Caco-2 (cell line): ENCODE results near the gene IKZF1. TPM values are rescaled to one million over a fixed set of nuclear protein-coding genes. Genes with fewer than 3 reads are reported as not detected.

Experiments used
- BruUV-seq: library from RNA; stranded (reverse); fragments of 400-500 nt; replicated peaks from 2 replicates; lab custom pipeline; 2021; lab: Mats Ljungman, UMichigan
- CTCF ChIA-PET: fragments of 300-600 bp; sonication (Branson Sonifier 250); formaldehyde crosslinking; loops from one replicate; lab custom pipeline; 2022; ENCODE audit warnings: antibody characterized with exemption; lab: Charles Lee
- POLR2A ChIA-PET: fragments of 300-600 bp; sonication (Branson Sonifier 250); formaldehyde crosslinking; loops from one replicate; lab custom pipeline; 2022; ENCODE audit warnings: antibody characterized with exemption; lab: Charles Lee
- DNase-seq, 2 experiments: peaks; one replicate each; pipeline versions ENCODE4 v3.0.0 to v3.0.0-alpha.2; 2020 to 2022
- H3K27me3 ChIP-seq: replicated peaks from 2 replicates; pipeline ENCODE4 v1.6.0; 2011; ENCODE audit warnings: low read length; ENCODE audit not compliant: control insufficient read depth, insufficient read depth
- H3K36me3 ChIP-seq: 2 replicates; pipeline ENCODE4 v1.5.1; 2011; ENCODE audit warnings: low read length; ENCODE audit not compliant: control insufficient read depth, insufficient read depth
- H3K4me1 ChIP-seq: fragments of 250-450 bp; sonication (Bioruptor Pico); 2 replicates; pipeline ENCODE4 v1.5.1; 2020; ENCODE audit warnings: mild to moderate bottlenecking
- H3K4me3 ChIP-seq: 2 replicates; pipeline ENCODE4 v1.5.1; 2011; ENCODE audit warnings: low read depth, mild to moderate bottlenecking, control low read depth, low read length
- H3K9me3 ChIP-seq: fragments of 250-450 bp; sonication (Bioruptor Pico); 2 replicates; pipeline ENCODE4 v1.5.1; 2020; ENCODE audit warnings: mild to moderate bottlenecking, moderate library complexity
- H3K27ac Mint-ChIP-seq: one replicate; pipeline ENCODE4 v1.8.0; 2022; ENCODE audit warnings: mixed read lengths; ENCODE audit not compliant: unreplicated experiment
- H3K27me3 Mint-ChIP-seq: one replicate; pipeline ENCODE4 v1.8.0; 2022; ENCODE audit warnings: mixed read lengths; ENCODE audit not compliant: insufficient read depth, unreplicated experiment
- H3K36me3 Mint-ChIP-seq: one replicate; pipeline ENCODE4 v1.8.0; 2022; ENCODE audit warnings: mild to moderate bottlenecking, mixed read lengths; ENCODE audit not compliant: insufficient read depth, unreplicated experiment
- H3K4me1 Mint-ChIP-seq: one replicate; pipeline ENCODE4 v1.8.0; 2022; ENCODE audit warnings: low read depth, mixed read lengths; ENCODE audit not compliant: unreplicated experiment
- H3K4me3 Mint-ChIP-seq: one replicate; pipeline ENCODE4 v1.8.0; 2022; ENCODE audit warnings: mild to moderate bottlenecking, moderate library complexity, mixed read lengths; ENCODE audit not compliant: unreplicated experiment
- H3K9me3 Mint-ChIP-seq: one replicate; pipeline ENCODE4 v1.8.0; 2022; ENCODE audit warnings: mixed read lengths; ENCODE audit not compliant: unreplicated experiment
- CTCF ChIP-seq, 2 experiments: fragments of 200-600 bp in 1 of 2; IDR thresholded peaks; 1 replicate in 1 of 2; 2 replicates in 1 of 2; pipeline versions ENCODE4 v1.5.1 to v1.8.0; 2011 to 2022; ENCODE audit warnings: antibody characterized with exemption in 1 of 2, control low read depth in 1 of 2, inconsistent platforms in 1 of 2, low read depth in 1 of 2, low read length in 1 of 2, mild to moderate bottlenecking in 1 of 2, moderate library complexity in 1 of 2; ENCODE audit not compliant: insufficient read depth in 1 of 2, severe bottlenecking in 1 of 2, unreplicated experiment in 1 of 2
- intact Hi-C: fragments of 100-400 bp; cut with micrococcal nuclease; formaldehyde crosslinking; loops from one replicate; pipeline ENCODE4 v1.10.0; 2022; ENCODE audit not compliant: unreplicated experiment
- total RNA-seq: library from RNA; stranded (reverse); gene quantifications from 2 replicates; pipeline ENCODE4 v1.2.3, GENCODE V29; 2022

The IKZF1 gene
- total RNA-seq, 1 experiment from 2014 or later = not detected

- H3K27me3 Mint-ChIP-seq = peaks cover 22% of the 10 kb centered on the region
- DNase-seq = no peak
- H3K4me3 Mint-ChIP-seq = no peak overlapping the region
- ChIA-PET POLR2A (no interaction called here), CTCF (no interaction called here)
- no peaks in the 10 kb centered on the region for H3K27me3 ChIP-seq
- intact Hi-C loops = no loop called here
- no peaks in the 10 kb centered on the region for H3K36me3 ChIP-seq
- BruUV-seq = no TSS peak
- no peaks in the 10 kb centered on the region for H3K9me3 Mint-ChIP-seq
- TF ChIP-seq CTCF (IDR thresholded peaks at IDR 0.05; ENCODE audit: insufficient read depth in 1 of 2, low read depth in 1 of 2, low read length in 1 of 2, severe bottlenecking in 1 of 2, unreplicated experiment in 1 of 2) = no peak
- no peak overlapping the region for H3K27ac Mint-ChIP-seq
- no peaks in the 10 kb centered on the region for H3K4me1 Mint-ChIP-seq
- H3K4me3 ChIP-seq = no peak overlapping the region
- no peaks in the 10 kb centered on the region for H3K36me3 Mint-ChIP-seq
- H3K9me3 ChIP-seq = no peaks in the 10 kb centered on the region
- no peaks in the 10 kb centered on the region for H3K4me1 ChIP-seq
These were observed 52.4 kb downstream of the IKZF1 start for GRCh38 chr7:50356945-50357268.

- H3K27me3 ChIP-seq = no peaks in the 10 kb centered on the region
- Mint-ChIP-seq H3K36me3 (no peaks in the 10 kb centered on the region), H3K4me1 (no peaks in the 10 kb centered on the region), H3K27me3 (peaks cover 21% of the 10 kb centered on the region), H3K27ac (no peak overlapping the region), H3K9me3 (no peaks in the 10 kb centered on the region), H3K4me3 (no peak overlapping the region)
- BruUV-seq = no TSS peak
- intact Hi-C loops = no loop called here
- H3K4me3 ChIP-seq = no peak overlapping the region
- ChIA-PET POLR2A (no interaction called here), CTCF (interaction anchor here (0.6 kb wide), 1 partner anchor 212 kb away, joined by 5 read pairs; no protein-coding TSS in a partner anchor)
- no peaks in the 10 kb centered on the region for H3K9me3 ChIP-seq
- no peak for TF ChIP-seq CTCF (IDR thresholded peaks at IDR 0.05; ENCODE audit: insufficient read depth in 1 of 2, low read depth in 1 of 2, low read length in 1 of 2, severe bottlenecking in 1 of 2, unreplicated experiment in 1 of 2)
- no peaks in the 10 kb centered on the region for H3K36me3 ChIP-seq
- no peak for DNase-seq
- no peaks in the 10 kb centered on the region for H3K4me1 ChIP-seq
These were observed 52.9 kb downstream of the IKZF1 start for GRCh38 chr7:50357426-50357825.

DNA sequence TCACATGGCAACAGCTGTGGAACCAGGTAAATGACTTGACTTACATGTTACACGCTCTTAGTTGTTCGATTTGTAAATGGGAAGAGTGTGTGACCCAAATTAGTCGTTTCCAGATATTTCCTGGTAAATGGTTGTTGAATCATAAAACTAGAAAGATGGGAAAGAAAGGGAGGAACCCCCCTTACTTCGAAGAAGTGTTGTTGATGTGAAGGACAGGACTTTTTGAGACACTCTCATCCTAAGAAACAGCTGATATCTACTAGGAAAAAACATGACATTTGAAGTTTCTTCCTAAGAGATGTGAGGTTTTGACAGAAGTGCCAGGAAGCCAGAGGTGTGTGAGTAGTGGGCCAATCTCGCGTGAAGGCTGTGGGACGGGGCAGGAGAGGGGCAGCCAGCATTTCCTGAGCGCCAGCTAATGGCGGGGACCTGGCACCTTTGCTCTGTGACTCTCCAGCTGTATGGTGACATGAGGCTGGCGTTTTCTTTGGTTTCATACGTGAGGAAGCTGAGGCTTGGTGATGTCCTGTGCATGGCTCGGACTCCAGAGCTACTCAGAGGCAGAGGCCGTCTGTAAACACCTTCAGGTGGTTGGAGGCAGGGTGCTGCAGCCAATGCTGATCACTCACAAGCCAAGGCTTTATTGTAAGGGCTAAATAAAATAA, 53.7 kb downstream of the IKZF1 start:
- H3K4me1 ChIP-seq = no peaks in the 10 kb centered on the region
- H3K4me3 ChIP-seq = no peak overlapping the region
- DNase-seq = no peak
- H3K36me3 ChIP-seq = no peaks in the 10 kb centered on the region
- Mint-ChIP-seq H3K36me3 (no peaks in the 10 kb centered on the region), H3K9me3 (no peaks in the 10 kb centered on the region), H3K27me3 (peaks cover 27% of the 10 kb centered on the region), H3K27ac (no peak overlapping the region), H3K4me3 (no peak overlapping the region), H3K4me1 (no peaks in the 10 kb centered on the region)
- no peak for TF ChIP-seq CTCF (IDR thresholded peaks at IDR 0.05; ENCODE audit: insufficient read depth in 1 of 2, low read depth in 1 of 2, low read length in 1 of 2, severe bottlenecking in 1 of 2, unreplicated experiment in 1 of 2)
- no peaks in the 10 kb centered on the region for H3K27me3 ChIP-seq
- CTCF ChIA-PET = no interaction called here
- H3K9me3 ChIP-seq = no peaks in the 10 kb centered on the region
- intact Hi-C loops = no loop called here
- no TSS peak for BruUV-seq
- POLR2A ChIA-PET = no interaction called here
